Measurements from ENCODE around the gene CFAP300. TPM values are rescaled to one million over a fixed set of nuclear protein-coding genes. Genes with fewer than 3 reads are reported as not detected.
A peak's percentile ranks its signal among the peaks of the same experiment; 100 is the strongest.

The CFAP300 gene
- total RNA-seq, 2 experiments from 2014 or later = not detected

- peaks cover 1% of the 10 kb centered on the region for H3K27me3 Mint-ChIP-seq
- H3K4me3 Mint-ChIP-seq = no peak overlapping the region
- POLR2A ChIA-PET = no interaction called here
- DNase-seq = no peak
- H3K4me1 Mint-ChIP-seq = no peaks in the 10 kb centered on the region
- CTCF ChIA-PET = no interaction called here
- H3K9me3 Mint-ChIP-seq = no peaks in the 10 kb centered on the region
- no peaks in the 10 kb centered on the region for H3K36me3 Mint-ChIP-seq (ENCODE audit: low read depth)
- no peak overlapping the region for H3K27ac Mint-ChIP-seq
Measured at GRCh38 chr11:102099755-102100154, 52.5 kb downstream of the CFAP300 start.

- Mint-ChIP-seq H3K4me1 (peaks cover 14% of the 10 kb centered on the region), H3K36me3 (ENCODE audit: low read depth) (peaks cover 2% of the 10 kb centered on the region), H3K4me3 (peak overlapping the region; percentile 88), H3K9me3 (no peaks in the 10 kb centered on the region), H3K27me3 (peaks cover 43% of the 10 kb centered on the region), H3K27ac (no peak overlapping the region)
- no peak for DNase-seq
- ChIA-PET POLR2A (no interaction called here), CTCF (no interaction called here)
Measured at GRCh38 chr11:102108734-102109440, 61.6 kb downstream of the CFAP300 start.

GRCh38 chr11:102109896-102110760 lies 62.9 kb downstream of the CFAP300 start, which contains the start of gene YAP1:
Gene YAP1 (plus strand): TSS chr11:102110447. CDS start chr11:102110849, 402 bp downstream.
- H3K4me3 Mint-ChIP-seq = peak within 1 kb of the TSS; percentile 88
- CTCF ChIA-PET = no interaction called here

GRCh38 chr11:102110761-102111010 lies 63.4 kb downstream of the CFAP300 start:
- Mint-ChIP-seq H3K4me1 (peaks cover 14% of the 10 kb centered on the region), H3K9me3 (no peaks in the 10 kb centered on the region), H3K36me3 (ENCODE audit: low read depth) (peaks cover 2% of the 10 kb centered on the region), H3K27me3 (peaks cover 55% of the 10 kb centered on the region), H3K4me3 (no peak overlapping the region), H3K27ac (no peak overlapping the region)
- DNase-seq = no peak
- ChIA-PET CTCF (no interaction called here), POLR2A (no interaction called here)

More at GRCh38 chr11:102109896-102110760, 62.9 kb downstream of the CFAP300 start, which contains the start of gene YAP1:
- peaks cover 14% of the 10 kb centered on the region for H3K4me1 Mint-ChIP-seq
- H3K27ac Mint-ChIP-seq = no peak within 1 kb of the TSS
- no peaks in the 10 kb centered on the region for H3K9me3 Mint-ChIP-seq
- DNase-seq = peak; percentile 67
- POLR2A ChIA-PET = no interaction called here
- H3K27me3 Mint-ChIP-seq = peaks cover 50% of the 10 kb centered on the region
- H3K36me3 Mint-ChIP-seq (ENCODE audit: low read depth) = peaks cover 2% of the 10 kb centered on the region

DNA sequence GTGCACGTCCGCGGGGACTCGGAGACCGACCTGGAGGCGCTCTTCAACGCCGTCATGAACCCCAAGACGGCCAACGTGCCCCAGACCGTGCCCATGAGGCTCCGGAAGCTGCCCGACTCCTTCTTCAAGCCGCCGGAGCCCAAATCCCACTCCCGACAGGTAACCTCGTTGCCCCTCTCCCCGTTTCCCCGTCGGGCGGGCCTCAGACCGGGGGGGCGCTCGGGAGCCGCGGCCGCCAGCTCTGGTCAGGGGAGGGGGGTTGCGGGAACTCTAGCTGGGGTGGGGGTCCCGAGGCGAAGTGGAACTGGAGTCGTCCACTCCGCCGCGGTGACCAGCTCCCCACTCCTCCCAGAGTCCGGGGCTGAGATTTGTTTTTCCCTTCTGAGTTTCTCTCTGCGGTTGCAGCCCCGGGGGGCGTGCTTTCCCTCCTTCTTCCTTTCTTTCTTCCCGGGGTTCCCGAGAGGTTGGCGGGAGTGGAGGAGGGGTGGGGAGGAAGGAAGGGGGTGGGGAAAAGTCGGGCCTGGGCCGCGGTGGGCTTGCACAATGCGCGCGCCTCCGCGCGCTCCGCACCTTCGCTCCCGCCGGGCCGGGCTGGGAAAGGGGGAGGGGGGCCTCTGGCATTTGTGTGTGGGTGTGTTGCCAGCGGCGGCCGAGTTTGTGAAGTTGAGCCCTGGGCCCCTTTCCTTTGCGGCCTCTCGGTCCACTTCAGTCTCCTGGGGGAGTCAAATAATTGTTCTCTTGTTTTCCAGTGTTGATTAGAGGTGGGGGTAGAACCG lies 64.0 kb downstream of the CFAP300 start:
- Mint-ChIP-seq H3K4me3 (peak overlapping the region; percentile 68), H3K9me3 (no peaks in the 10 kb centered on the region), H3K36me3 (ENCODE audit: low read depth) (peaks cover 2% of the 10 kb centered on the region), H3K27me3 (peaks cover 54% of the 10 kb centered on the region), H3K27ac (no peak overlapping the region), H3K4me1 (peaks cover 14% of the 10 kb centered on the region)
- CTCF ChIA-PET = no interaction called here
- POLR2A ChIA-PET = no interaction called here
- DNase-seq = no peak

DNA sequence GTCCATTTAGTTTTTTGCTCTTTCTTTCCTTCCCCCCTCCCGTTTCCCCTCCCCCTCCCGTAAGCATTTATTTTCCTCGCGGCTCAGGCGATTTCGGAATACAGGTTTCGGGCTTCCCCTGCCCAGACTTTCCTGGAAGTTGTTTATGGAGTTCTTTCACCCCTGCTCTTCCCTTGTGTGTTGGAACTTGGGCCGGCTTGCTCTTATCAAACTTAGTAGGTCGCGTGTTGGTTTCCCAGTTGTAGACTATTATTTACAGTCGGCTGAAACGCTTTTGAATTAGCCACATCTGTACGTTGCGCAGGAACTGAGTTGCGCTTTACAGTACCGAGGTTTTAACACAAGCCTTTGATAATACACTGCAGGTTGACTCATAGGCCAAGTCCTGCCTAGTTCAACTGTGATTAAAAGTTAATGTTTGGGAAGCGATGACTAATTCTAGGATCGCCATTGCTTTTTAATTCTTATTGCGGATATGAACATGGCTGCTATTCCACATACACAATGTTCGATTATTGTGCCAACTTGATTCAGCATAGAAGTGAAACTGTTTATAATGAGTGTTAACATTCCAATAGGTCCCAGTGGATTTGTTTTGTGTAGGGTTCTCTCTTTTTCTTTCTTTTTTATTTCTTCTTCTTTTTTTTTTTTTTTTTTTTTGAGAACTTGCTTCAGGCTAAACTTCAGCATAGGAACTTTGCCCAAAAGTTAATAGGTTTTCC lies 64.7 kb downstream of the CFAP300 start:
- DNase-seq = no peak
- CTCF ChIA-PET = no interaction called here
- POLR2A ChIA-PET = no interaction called here

GRCh38 chr11:102112509-102112821 lies 65.2 kb downstream of the CFAP300 start:
- Mint-ChIP-seq H3K27me3 (peaks cover 60% of the 10 kb centered on the region), H3K4me3 (no peak overlapping the region), H3K27ac (no peak overlapping the region), H3K36me3 (ENCODE audit: low read depth) (peaks cover 2% of the 10 kb centered on the region), H3K4me1 (peaks cover 14% of the 10 kb centered on the region), H3K9me3 (no peaks in the 10 kb centered on the region)
- ChIA-PET POLR2A (no interaction called here), CTCF (no interaction called here)
- DNase-seq = no peak

More for the DNA sequence above, 64.7 kb downstream of the CFAP300 start:
- Mint-ChIP-seq H3K36me3 (ENCODE audit: low read depth) (peaks cover 2% of the 10 kb centered on the region), H3K27ac (no peak overlapping the region), H3K9me3 (no peaks in the 10 kb centered on the region), H3K27me3 (peaks cover 58% of the 10 kb centered on the region), H3K4me3 (peak overlapping the region; percentile 68), H3K4me1 (peaks cover 14% of the 10 kb centered on the region)

- ChIA-PET CTCF (no interaction called here), POLR2A (no interaction called here)
- H3K4me1 Mint-ChIP-seq = peaks cover 16% of the 10 kb centered on the region
- H3K9me3 Mint-ChIP-seq = no peaks in the 10 kb centered on the region
- no peak overlapping the region for H3K4me3 Mint-ChIP-seq
- H3K36me3 Mint-ChIP-seq (ENCODE audit: low read depth) = peaks cover 2% of the 10 kb centered on the region
- no peak for DNase-seq
- H3K27ac Mint-ChIP-seq = no peak overlapping the region
- H3K27me3 Mint-ChIP-seq = peaks cover 56% of the 10 kb centered on the region
Measured at GRCh38 chr11:102114032-102114431, 66.8 kb downstream of the CFAP300 start.

DNA sequence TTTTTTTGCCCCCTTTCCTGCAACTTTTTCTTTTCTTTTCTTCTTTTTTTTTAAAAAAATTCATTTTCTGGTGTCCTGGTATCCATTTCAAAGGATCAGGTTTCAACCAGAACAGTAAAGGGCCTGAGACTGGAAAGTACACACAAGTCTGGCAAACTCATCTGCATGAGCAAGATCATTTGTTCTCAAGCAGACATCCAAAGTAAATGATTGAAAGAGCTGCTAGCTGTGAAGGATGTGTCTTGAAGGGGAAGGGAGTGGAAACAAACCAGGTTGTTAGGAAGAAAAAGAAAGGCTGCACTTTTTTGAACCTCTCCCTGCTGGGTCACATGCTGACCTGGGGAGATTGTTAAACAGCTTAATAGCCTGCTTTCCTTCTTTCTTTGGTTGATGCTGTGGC lies 68.3 kb downstream of the CFAP300 start:
- Mint-ChIP-seq H3K4me1 (peaks cover 9% of the 10 kb centered on the region), H3K27ac (no peak overlapping the region), H3K36me3 (ENCODE audit: low read depth) (no peaks in the 10 kb centered on the region), H3K27me3 (peaks cover 50% of the 10 kb centered on the region), H3K4me3 (no peak overlapping the region), H3K9me3 (no peaks in the 10 kb centered on the region)
- ChIA-PET POLR2A (no interaction called here), CTCF (no interaction called here)
- no peak for DNase-seq

DNA sequence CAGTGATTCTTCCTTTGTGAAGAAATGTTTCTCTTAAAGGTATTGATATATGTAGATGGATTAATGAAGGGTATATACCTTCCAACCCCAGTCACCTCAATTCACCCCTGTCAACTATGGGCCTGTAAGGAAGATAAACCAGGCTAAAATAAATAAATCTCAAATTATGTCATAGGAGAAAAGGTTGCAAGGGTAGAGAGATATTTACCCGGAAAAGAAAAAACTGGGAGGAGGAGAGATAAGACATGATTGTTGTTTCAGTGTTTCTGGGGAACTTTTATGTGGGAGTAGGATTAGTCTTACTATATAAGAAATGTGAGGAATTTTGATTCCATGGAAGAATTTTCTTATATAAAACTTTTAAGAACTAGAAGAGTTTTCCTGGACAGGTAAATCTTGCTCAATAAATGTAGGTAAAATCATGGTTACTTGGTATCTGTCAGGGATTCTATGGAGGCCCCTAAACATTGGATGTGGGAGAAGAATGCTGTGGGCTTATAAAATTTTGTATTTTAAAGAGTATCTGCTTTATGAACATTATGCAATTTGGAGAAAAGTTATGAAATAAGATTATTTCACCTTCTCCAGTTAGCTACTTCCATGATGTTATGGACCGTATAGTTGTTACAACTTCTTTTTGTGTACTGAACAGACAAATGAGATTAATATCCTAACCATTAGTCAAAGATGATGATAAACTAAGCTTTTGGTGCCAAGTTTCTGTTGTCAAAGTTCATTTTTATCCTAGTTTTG lies 69.4 kb downstream of the CFAP300 start:
- Mint-ChIP-seq H3K9me3 (no peaks in the 10 kb centered on the region), H3K4me3 (no peak overlapping the region), H3K36me3 (ENCODE audit: low read depth) (no peaks in the 10 kb centered on the region), H3K27ac (no peak overlapping the region), H3K4me1 (peaks cover 7% of the 10 kb centered on the region), H3K27me3 (peaks cover 50% of the 10 kb centered on the region)
- CTCF ChIA-PET = no interaction called here
- DNase-seq = no peak
- POLR2A ChIA-PET = no interaction called here

DNA sequence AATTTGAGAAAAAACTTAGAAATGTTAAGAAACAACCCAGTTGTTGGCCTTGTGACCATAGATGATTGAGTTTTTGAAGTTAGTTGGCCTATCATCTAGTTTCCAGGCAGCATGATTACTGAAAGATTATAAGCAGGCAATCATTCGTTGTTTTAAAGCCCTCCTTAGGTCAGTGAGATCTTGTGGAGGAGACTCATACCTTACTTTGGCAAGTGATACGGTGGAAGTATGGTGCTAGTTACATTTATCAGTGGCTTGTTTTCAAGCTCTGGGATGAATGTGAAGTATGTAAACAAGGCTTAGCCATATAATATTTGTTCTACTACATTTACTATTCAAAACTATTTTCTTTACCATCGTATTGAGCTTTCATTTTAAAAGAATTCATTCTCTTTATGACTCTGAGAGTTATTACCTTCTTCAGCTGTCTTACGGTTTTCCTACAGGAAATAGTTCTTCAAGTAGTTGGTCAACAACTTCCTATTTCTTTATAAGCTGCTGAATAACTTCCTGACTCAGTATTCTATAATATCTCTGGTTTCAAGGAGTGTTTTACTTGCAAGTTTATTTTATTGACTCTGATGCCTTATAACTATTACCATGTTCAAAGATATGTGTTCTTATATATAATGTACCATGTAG lies 70.4 kb downstream of the CFAP300 start:
- POLR2A ChIA-PET = no interaction called here
- H3K27me3 Mint-ChIP-seq = peaks cover 43% of the 10 kb centered on the region
- H3K27ac Mint-ChIP-seq = no peak overlapping the region
- no peaks in the 10 kb centered on the region for H3K9me3 Mint-ChIP-seq
- DNase-seq = no peak
- CTCF ChIA-PET = no interaction called here
- H3K4me1 Mint-ChIP-seq = peaks cover 2% of the 10 kb centered on the region
- H3K4me3 Mint-ChIP-seq = no peak overlapping the region
- H3K36me3 Mint-ChIP-seq (ENCODE audit: low read depth) = no peaks in the 10 kb centered on the region

DNA sequence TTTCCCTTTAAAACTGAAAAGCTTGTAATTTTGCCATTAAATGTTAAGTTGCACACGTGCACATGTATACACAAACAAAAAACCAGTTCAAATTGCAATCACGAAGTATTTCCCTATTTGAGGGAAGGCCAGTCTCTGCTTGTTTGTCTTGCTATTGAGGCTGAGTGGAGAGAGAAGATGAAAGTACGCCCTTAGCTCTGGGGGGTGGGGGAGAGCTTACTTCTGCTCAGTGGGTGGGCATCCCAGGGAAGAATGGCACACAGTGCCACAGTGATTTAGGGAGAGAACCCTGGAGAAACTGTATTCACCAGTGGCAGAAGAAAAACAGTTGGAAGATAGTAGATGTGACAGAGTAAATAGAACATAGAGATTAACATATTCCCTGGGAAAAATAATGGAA lies 71.7 kb downstream of the CFAP300 start:
- Mint-ChIP-seq H3K27me3 (peaks cover 38% of the 10 kb centered on the region), H3K36me3 (ENCODE audit: low read depth) (no peaks in the 10 kb centered on the region), H3K9me3 (no peaks in the 10 kb centered on the region), H3K27ac (no peak overlapping the region), H3K4me3 (no peak overlapping the region), H3K4me1 (peaks cover 2% of the 10 kb centered on the region)
- CTCF ChIA-PET = no interaction called here
- POLR2A ChIA-PET = no interaction called here
- DNase-seq = no peak

Data from activated CD4-positive, alpha-beta memory T cell treated with anti-CD3 and anti-CD28 coated beads, Interleukin-2, amount 10 ng/mL, durations not matched to agents 7 days and 5 days (primary cell).